Loucy (cell line): ENCODE data around the gene PHAF1.

Source experiments
- CTCF ChIP-seq: fragments of 200-600 bp; sonication (generic); conservative IDR thresholded peaks from 2 replicates; pipeline ENCODE4 v1.5.1; 2014; ENCODE audit warnings: mild to moderate bottlenecking, antibody characterized with exemption, low read length
- EZH2phosphoT487 ChIP-seq: fragments of 200-600 bp; IDR thresholded peaks from 2 replicates; pipeline ENCODE4 v1.6.1; 2018; ENCODE audit warnings: antibody characterized with exemption, mild to moderate bottlenecking, moderate library complexity, borderline replicate concordance

GRCh38 chr16:67163164-67163998 is 53.6 kb downstream of the PHAF1 start:
- TF ChIP-seq CTCF (no peak), EZH2phosphoT487 (no peak)
